Thyroid gland (tissue), 4 donors: ENCODE data around the gene TIMP3. TPM values are rescaled to one million over a fixed set of nuclear protein-coding genes. Genes with fewer than 3 reads are reported as not detected.
A peak's percentile ranks its signal among the peaks of the same experiment; 100 is the strongest.

Experiments
- DNase-seq, 2 donors: peaks; one replicate each; pipeline ENCODE4 v3.0.0-alpha.2; 2019
- H3K27ac ChIP-seq, 3 donors: fragments of 200-600 bp; sonication (generic); 1 replicate in 2 of 3; 2 replicates in 1 of 3; pipeline ENCODE4 v1.5.1; 2016 to 2019; ENCODE audit warnings: mild to moderate bottlenecking in 1 of 3, moderate library complexity in 1 of 3
- H3K27me3 ChIP-seq: fragments of 200-600 bp; sonication (generic); one replicate; pipeline ENCODE4 v1.5.1; 2019
- H3K36me3 ChIP-seq, 2 donors: fragments of 200-600 bp; sonication (generic); one replicate each; pipeline ENCODE4 v1.5.1; 2016 to 2019
- H3K4me1 ChIP-seq, 2 donors: fragments of 200-600 bp; sonication (generic); one replicate each; pipeline ENCODE4 v1.5.1; 2017 to 2019
- H3K4me3 ChIP-seq, 3 donors: fragments of 200-600 bp; sonication (generic); replicated peaks in 1 of 3; 1 replicate in 2 of 3; 2 replicates in 1 of 3; pipeline ENCODE4 v1.5.1; 2016; ENCODE audit warnings: mild to moderate bottlenecking in 1 of 3
- H3K9me3 ChIP-seq: fragments of 200-600 bp; sonication (generic); one replicate; pipeline ENCODE4 v1.5.1; 2017
- POLR2A ChIP-seq, 2 donors: fragments of 450-650 bp; IDR thresholded peaks; one replicate each; pipeline ENCODE4 v1.6.1; 2017; ENCODE audit warnings: antibody characterized with exemption in 2 of 2, mild to moderate bottlenecking in 2 of 2, moderate library complexity in 1 of 2
- WGBS, 2 donors: methylation state at CpG; one replicate each; pipeline ENCODE4 v1.1.5; 2017; 5-methylcytosine and 5-hydroxymethylcytosine counted together
- intact Hi-C: fragments of 100-400 bp; cut with DNase I; formaldehyde crosslinking; loops from one replicate; pipeline ENCODE4 v1.15.1; 2023
- total RNA-seq, 4 donors: library from RNA; depleted of rRNA; stranded (reverse); fragments of >200 nt; gene quantifications; one replicate each; pipeline ENCODE4 v1.2.3, GENCODE V29; 2016
- TF ChIP-seq, protein P1 (sequence below), 6 experiments: fragments of 200-600 bp in 3 of 6; fragments of 450-650 bp in 3 of 6; sonication (generic) in 3 of 6; IDR thresholded peaks; one replicate each; pipeline ENCODE4 v1.5.1; 2016 to 2019; ENCODE audit warnings: antibody characterized with exemption in 6 of 6, mild to moderate bottlenecking in 2 of 6, inconsistent platforms in 1 of 6, moderate library complexity in 1 of 6

Gene TIMP3
- total RNA-seq, 4 donors from 2014 or later: 424 to 772 (median 543) TPM

DNA sequence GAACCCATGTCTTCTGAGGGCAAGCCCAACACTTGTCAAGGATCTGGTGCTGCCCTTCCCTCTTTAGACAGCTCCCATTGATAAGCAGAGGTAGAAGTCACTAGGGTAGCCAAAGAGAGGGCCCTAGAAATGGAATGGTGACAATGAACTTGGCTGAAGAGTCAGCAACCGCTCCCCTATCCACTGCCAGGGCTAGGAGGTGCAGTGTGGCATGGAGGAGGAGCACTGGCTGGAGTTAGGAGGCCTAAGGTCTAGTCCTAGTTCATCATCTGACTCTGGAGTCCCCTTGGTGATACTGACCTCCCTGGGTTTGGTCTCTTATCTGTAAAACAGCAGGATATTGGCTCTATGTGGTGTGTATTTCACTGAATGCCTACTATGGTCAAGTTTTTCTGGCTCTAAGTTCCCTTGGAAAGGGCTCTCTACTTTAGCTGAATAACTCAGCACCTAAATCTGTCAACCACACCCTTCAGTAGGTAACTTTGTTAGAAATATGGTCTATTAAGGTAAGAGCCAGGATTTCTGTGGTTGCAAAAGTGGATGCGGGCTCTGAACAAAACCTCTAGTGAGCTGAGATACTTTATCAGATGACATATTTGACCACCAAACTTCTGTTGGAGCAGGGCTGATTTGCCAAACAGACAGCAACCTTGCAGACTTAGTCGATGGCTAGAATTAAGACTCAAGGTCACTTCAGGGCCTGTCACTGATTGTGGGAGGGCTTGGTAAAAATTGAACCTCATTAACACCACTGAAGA, 10.5 kb downstream of the TIMP3 start:
- Histone ChIP-seq H3K27me3 (no peaks in the 10 kb centered on the region), H3K36me3 (no peaks in the 10 kb centered on the region), H3K4me3 (no peak overlapping the region), H3K9me3 (no peaks in the 10 kb centered on the region), H3K27ac (peak overlapping the region in 2 of 3 donors; percentile 10 to 38), H3K4me1 (peaks cover 52 to 74% of the 10 kb centered on the region in 2 donors)
- DNase-seq: no peak
- WGBS, 2 donors: 78 to 87% methylated on average over 3 of the region's 3 CpGs
- intact Hi-C loops: no loop called here
- TF ChIP-seq, protein P1, sequence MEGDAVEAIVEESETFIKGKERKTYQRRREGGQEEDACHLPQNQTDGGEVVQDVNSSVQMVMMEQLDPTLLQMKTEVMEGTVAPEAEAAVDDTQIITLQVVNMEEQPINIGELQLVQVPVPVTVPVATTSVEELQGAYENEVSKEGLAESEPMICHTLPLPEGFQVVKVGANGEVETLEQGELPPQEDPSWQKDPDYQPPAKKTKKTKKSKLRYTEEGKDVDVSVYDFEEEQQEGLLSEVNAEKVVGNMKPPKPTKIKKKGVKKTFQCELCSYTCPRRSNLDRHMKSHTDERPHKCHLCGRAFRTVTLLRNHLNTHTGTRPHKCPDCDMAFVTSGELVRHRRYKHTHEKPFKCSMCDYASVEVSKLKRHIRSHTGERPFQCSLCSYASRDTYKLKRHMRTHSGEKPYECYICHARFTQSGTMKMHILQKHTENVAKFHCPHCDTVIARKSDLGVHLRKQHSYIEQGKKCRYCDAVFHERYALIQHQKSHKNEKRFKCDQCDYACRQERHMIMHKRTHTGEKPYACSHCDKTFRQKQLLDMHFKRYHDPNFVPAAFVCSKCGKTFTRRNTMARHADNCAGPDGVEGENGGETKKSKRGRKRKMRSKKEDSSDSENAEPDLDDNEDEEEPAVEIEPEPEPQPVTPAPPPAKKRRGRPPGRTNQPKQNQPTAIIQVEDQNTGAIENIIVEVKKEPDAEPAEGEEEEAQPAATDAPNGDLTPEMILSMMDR (IDR thresholded peaks at IDR 0.05): no peak
- no peak for TF ChIP-seq POLR2A (IDR thresholded peaks at IDR 0.05)

DNA sequence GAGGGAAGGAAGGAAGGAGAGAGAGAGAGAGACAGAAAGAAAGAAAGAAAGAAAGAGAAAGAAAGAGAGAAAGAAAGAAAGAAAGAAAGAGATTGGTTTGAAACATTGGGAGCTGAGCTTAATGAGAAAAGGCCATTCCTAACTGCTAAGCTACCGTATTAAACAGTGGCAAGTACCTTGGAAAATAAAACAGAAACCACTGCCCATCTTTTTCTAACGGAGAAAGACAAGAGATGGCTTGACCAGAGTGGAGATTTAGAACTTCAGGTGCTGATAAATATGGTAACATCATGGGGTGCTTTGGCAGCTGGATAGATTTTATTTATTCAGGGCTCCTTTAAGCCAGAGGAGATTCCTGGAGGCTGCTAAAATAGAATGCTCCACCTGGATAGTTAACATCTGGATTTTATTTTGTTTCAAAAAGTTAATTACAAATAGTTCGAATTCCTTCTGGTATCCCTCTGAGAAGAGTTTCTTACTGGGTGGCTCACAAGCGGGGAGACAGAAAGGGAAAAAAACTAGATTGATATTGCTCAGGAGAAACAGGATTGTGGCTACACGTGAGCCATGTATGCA, 12.9 kb downstream of the TIMP3 start:
- H3K9me3 ChIP-seq: no peaks in the 10 kb centered on the region
- no peaks in the 10 kb centered on the region for H3K36me3 ChIP-seq
- no peak for DNase-seq
- WGBS, 2 donors: 79 to 82% methylated on average over 5 of the region's 5 CpGs
- TF ChIP-seq, protein P1 (IDR thresholded peaks at IDR 0.05): no peak
- no peak for TF ChIP-seq POLR2A (IDR thresholded peaks at IDR 0.05)
- H3K27me3 ChIP-seq: no peaks in the 10 kb centered on the region
- peak overlapping the region in 2 of 3 donors; percentile 12 to 24 for H3K27ac ChIP-seq
- H3K4me1 ChIP-seq: peaks cover 55 to 75% of the 10 kb centered on the region in 2 donors
- H3K4me3 ChIP-seq: no peak overlapping the region
- intact Hi-C loops: no loop called here

DNA sequence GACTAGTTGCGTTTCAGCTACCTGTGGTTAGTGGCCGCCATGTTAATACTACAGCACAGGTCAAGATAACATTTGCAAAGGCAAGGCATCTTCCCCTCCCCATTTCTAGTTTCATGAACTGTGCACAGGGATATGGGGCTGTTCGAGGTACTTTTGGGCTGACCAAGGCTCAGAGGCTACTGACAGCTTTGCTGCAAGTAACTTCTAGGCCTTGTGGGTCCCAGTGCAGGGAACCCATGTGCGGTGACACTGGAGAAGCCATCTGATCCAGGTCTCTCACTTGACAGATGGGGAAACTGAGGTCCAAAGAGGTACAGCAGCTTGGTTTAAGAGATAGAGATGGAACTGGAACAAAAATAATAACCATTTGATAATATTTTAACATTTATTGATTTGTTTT, 13.6 kb downstream of the TIMP3 start:
- H3K27me3 ChIP-seq: no peaks in the 10 kb centered on the region
- H3K36me3 ChIP-seq: no peaks in the 10 kb centered on the region
- no peak overlapping the region for H3K4me3 ChIP-seq
- DNase-seq: no peak
- peaks cover 53 to 75% of the 10 kb centered on the region in 2 donors for H3K4me1 ChIP-seq
- peak overlapping the region in 1 of 3 donors; percentile 9 for H3K27ac ChIP-seq
- TF ChIP-seq POLR2A (IDR thresholded peaks at IDR 0.05): no peak
- TF ChIP-seq, protein P1 (IDR thresholded peaks at IDR 0.05): no peak
- H3K9me3 ChIP-seq: no peaks in the 10 kb centered on the region
- intact Hi-C loops: no loop called here
- WGBS, 2 donors: 95 to 98% methylated on average over 4 of the region's 4 CpGs

DNA sequence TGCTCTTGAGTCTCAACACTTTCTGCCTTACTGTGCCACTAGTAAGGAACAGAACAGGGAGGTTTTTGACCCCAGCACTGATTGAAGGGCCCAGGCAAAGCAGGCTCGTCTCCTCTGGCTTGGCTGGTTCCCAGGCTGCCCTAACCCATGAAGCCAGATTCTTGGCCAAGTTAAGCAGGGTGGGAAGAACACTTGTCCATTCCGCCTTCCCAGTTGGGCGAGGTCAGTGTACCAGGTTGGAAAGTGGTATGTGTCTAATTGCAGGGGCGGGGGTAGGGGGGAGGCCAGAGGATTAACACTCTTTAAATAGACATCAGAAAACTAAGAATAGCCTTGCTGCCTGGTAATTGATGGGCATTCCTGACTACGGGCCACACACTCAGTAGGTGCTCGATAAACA, 14.4 kb downstream of the TIMP3 start:
- Histone ChIP-seq H3K27ac (peak overlapping the region in 2 of 3 donors; percentile 9 to 53), H3K27me3 (no peaks in the 10 kb centered on the region), H3K9me3 (no peaks in the 10 kb centered on the region), H3K4me1 (peaks cover 45 to 72% of the 10 kb centered on the region in 2 donors), H3K36me3 (no peaks in the 10 kb centered on the region), H3K4me3 (no peak overlapping the region)
- TF ChIP-seq, protein P1 (IDR thresholded peaks at IDR 0.05): no peak
- no peak for TF ChIP-seq POLR2A (IDR thresholded peaks at IDR 0.05)
- peak in 1 of 2 donors; percentile 45 for DNase-seq
- 68 to 74% methylated on average over 6 of the region's 6 CpGs for WGBS, 2 donors
- intact Hi-C loops: no loop called here

DNA sequence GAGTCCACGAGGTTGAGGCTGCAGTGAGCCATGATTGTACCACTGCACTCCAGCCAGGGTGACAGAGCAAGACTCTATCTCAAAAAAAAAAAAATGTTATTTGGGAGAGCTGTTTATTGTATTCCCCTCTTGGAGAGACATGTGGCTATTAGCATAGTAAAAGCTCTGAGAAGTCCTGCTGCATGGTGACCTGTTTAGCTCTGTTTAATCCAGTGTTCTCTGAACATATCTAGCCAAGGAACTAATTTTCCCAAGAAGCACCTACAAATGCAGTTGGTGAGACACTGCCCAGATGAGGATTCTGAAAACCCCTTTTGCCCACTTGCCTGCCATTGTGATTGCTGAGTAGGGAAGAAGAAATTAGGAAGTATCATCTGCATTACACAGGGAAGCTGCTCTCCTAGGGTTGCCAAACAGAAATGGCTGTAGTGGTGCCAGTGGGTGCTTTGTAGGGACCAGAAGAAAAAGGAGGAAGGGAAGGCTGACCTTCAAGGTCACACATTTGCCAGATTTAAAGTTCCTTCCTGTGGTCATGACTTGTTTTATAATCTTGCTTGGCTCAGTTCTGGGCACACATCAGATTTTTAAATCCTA, 15.7 kb downstream of the TIMP3 start:
- TF ChIP-seq, protein P1 (IDR thresholded peaks at IDR 0.05): no peak
- TF ChIP-seq POLR2A (IDR thresholded peaks at IDR 0.05): no peak

More for the DNA sequence above, 15.7 kb downstream of the TIMP3 start:
- WGBS, 2 donors: 87 to 93% methylated on average over 1 of the region's 1 CpG
- Histone ChIP-seq H3K27me3 (no peaks in the 10 kb centered on the region), H3K4me1 (peaks cover 37 to 68% of the 10 kb centered on the region in 2 donors), H3K36me3 (no peaks in the 10 kb centered on the region), H3K4me3 (no peak overlapping the region), H3K9me3 (no peaks in the 10 kb centered on the region), H3K27ac (peak overlapping the region in 2 of 3 donors; percentile 8 to 19)
- intact Hi-C loops: no loop called here
- no peak for DNase-seq
